ENCODE measurements around the gene EFHC2. TPM values are rescaled to one million over a fixed set of nuclear protein-coding genes. Genes with fewer than 3 reads are reported as not detected.
"Not testable (repeated sequence)": the region's sequence is repeated elsewhere in the genome, so short reads cannot be mapped to it uniquely, and the experiment has no call there.

Gene EFHC2
- total and polyA plus RNA-seq, 9 donors, result 0.12 to 0.60 (median 0.27) TPM; not detected in 1

- no peaks in the 10 kb centered on the region for H3K36me3 ChIP-seq (ENCODE audit: control insufficient read depth, insufficient read depth, low read length)
- DNase-seq, result no peak
- H3K27ac ChIP-seq (ENCODE audit: low read length), result no peak overlapping the region
- H3K9me3 ChIP-seq (replicated peaks; ENCODE audit: control insufficient read depth, low read depth, low read length), result no peaks in the 10 kb centered on the region
- no peaks in the 10 kb centered on the region for H3K4me1 ChIP-seq (ENCODE audit: control insufficient read depth, insufficient read depth, low read length)
- WGBS (ENCODE audit: insufficient coverage), result no CpG with 5 or more reads among the region's 5 CpGs
- peaks cover 8% of the 10 kb centered on the region for H3K27me3 ChIP-seq (ENCODE audit: control insufficient read depth, insufficient read depth, low read length)
- no peak overlapping the region for H3K4me3 ChIP-seq (ENCODE audit: low read length)
Measured at GRCh38 chrX:44261286-44261685, 82.2 kb downstream of the EFHC2 start.

- Histone ChIP-seq H3K4me3 (ENCODE audit: low read length) (no peak overlapping the region), H3K27me3 (ENCODE audit: control insufficient read depth, insufficient read depth, low read length) (peaks cover 8% of the 10 kb centered on the region), H3K4me1 (ENCODE audit: control insufficient read depth, insufficient read depth, low read length) (no peaks in the 10 kb centered on the region), H3K27ac (ENCODE audit: low read length) (no peak overlapping the region), H3K9me3 (replicated peaks; ENCODE audit: control insufficient read depth, low read depth, low read length) (no peaks in the 10 kb centered on the region), H3K36me3 (ENCODE audit: control insufficient read depth, insufficient read depth, low read length) (no peaks in the 10 kb centered on the region)
- DNase-seq, result no peak
Measured at GRCh38 chrX:44260609-44261008, 82.9 kb downstream of the EFHC2 start.

GRCh38 chrX:44255742-44256141 is 87.7 kb downstream of the EFHC2 start:
- not testable (repeated sequence) for H3K4me3 ChIP-seq (ENCODE audit: low read length)
- no CpG with 5 or more reads among the region's 2 CpGs for WGBS (ENCODE audit: insufficient coverage)

GRCh38 chrX:44253575-44253942 is 89.9 kb downstream of the EFHC2 start:
- H3K4me1 ChIP-seq (ENCODE audit: control insufficient read depth, insufficient read depth, low read length), result no peaks in the 10 kb centered on the region
- 50% methylated on average over 3 of the region's 4 CpGs for WGBS (ENCODE audit: insufficient coverage)
- H3K4me3 ChIP-seq (ENCODE audit: low read length), result no peak overlapping the region
- peaks cover 3% of the 10 kb centered on the region for H3K27me3 ChIP-seq (ENCODE audit: control insufficient read depth, insufficient read depth, low read length)
- DNase-seq, result no peak
- no peaks in the 10 kb centered on the region for H3K9me3 ChIP-seq (replicated peaks; ENCODE audit: control insufficient read depth, low read depth, low read length)
- H3K36me3 ChIP-seq (ENCODE audit: control insufficient read depth, insufficient read depth, low read length), result no peaks in the 10 kb centered on the region
- H3K27ac ChIP-seq (ENCODE audit: low read length), result no peak overlapping the region

More at GRCh38 chrX:44255742-44256141, 87.7 kb downstream of the EFHC2 start:
- not testable (repeated sequence) for H3K27me3 ChIP-seq (ENCODE audit: control insufficient read depth, insufficient read depth, low read length); H3K4me1 ChIP-seq (ENCODE audit: control insufficient read depth, insufficient read depth, low read length); H3K9me3 ChIP-seq (replicated peaks; ENCODE audit: control insufficient read depth, low read depth, low read length); H3K36me3 ChIP-seq (ENCODE audit: control insufficient read depth, insufficient read depth, low read length); DNase-seq; H3K27ac ChIP-seq (ENCODE audit: low read length)

GRCh38 chrX:44252688-44253574 is 90.5 kb downstream of the EFHC2 start:
- 32% methylated on average over 10 of the region's 17 CpGs for WGBS (ENCODE audit: insufficient coverage)
- not testable (repeated sequence) for H3K4me1 ChIP-seq (ENCODE audit: control insufficient read depth, insufficient read depth, low read length); H3K27me3 ChIP-seq (ENCODE audit: control insufficient read depth, insufficient read depth, low read length); H3K27ac ChIP-seq (ENCODE audit: low read length); H3K4me3 ChIP-seq (ENCODE audit: low read length); H3K9me3 ChIP-seq (replicated peaks; ENCODE audit: control insufficient read depth, low read depth, low read length); H3K36me3 ChIP-seq (ENCODE audit: control insufficient read depth, insufficient read depth, low read length)
- peak; percentile 56 for DNase-seq

GRCh38 chrX:44247468-44247867 is 96.0 kb downstream of the EFHC2 start:
- peaks cover 10% of the 10 kb centered on the region for H3K27me3 ChIP-seq (ENCODE audit: control insufficient read depth, insufficient read depth, low read length)
- H3K36me3 ChIP-seq (ENCODE audit: control insufficient read depth, insufficient read depth, low read length), result no peaks in the 10 kb centered on the region
- H3K4me3 ChIP-seq (ENCODE audit: low read length), result no peak overlapping the region
- WGBS (ENCODE audit: insufficient coverage), result no CpG with 5 or more reads among the region's 4 CpGs
- no peaks in the 10 kb centered on the region for H3K9me3 ChIP-seq (replicated peaks; ENCODE audit: control insufficient read depth, low read depth, low read length)
- no peaks in the 10 kb centered on the region for H3K4me1 ChIP-seq (ENCODE audit: control insufficient read depth, insufficient read depth, low read length)
- DNase-seq, result no peak
- no peak overlapping the region for H3K27ac ChIP-seq (ENCODE audit: low read length)

GRCh38 chrX:44246826-44247225 is 96.6 kb downstream of the EFHC2 start:
- H3K27ac ChIP-seq (ENCODE audit: low read length), result no peak overlapping the region
- peaks cover 10% of the 10 kb centered on the region for H3K27me3 ChIP-seq (ENCODE audit: control insufficient read depth, insufficient read depth, low read length)
- H3K9me3 ChIP-seq (replicated peaks; ENCODE audit: control insufficient read depth, low read depth, low read length), result no peaks in the 10 kb centered on the region
- H3K4me3 ChIP-seq (ENCODE audit: low read length), result no peak overlapping the region
- no CpG with 5 or more reads among the region's 2 CpGs for WGBS (ENCODE audit: insufficient coverage)
- no peaks in the 10 kb centered on the region for H3K36me3 ChIP-seq (ENCODE audit: control insufficient read depth, insufficient read depth, low read length)
- H3K4me1 ChIP-seq (ENCODE audit: control insufficient read depth, insufficient read depth, low read length), result no peaks in the 10 kb centered on the region
- DNase-seq, result no peak

GRCh38 chrX:44245733-44246132 is 97.7 kb downstream of the EFHC2 start:
- Histone ChIP-seq H3K9me3 (replicated peaks; ENCODE audit: control insufficient read depth, low read depth, low read length) (no peaks in the 10 kb centered on the region), H3K27me3 (ENCODE audit: control insufficient read depth, insufficient read depth, low read length) (peaks cover 12% of the 10 kb centered on the region), H3K4me3 (ENCODE audit: low read length) (no peak overlapping the region), H3K27ac (ENCODE audit: low read length) (no peak overlapping the region), H3K4me1 (ENCODE audit: control insufficient read depth, insufficient read depth, low read length) (no peaks in the 10 kb centered on the region), H3K36me3 (ENCODE audit: control insufficient read depth, insufficient read depth, low read length) (no peaks in the 10 kb centered on the region)
- 81% methylated on average over 5 of the region's 7 CpGs for WGBS (ENCODE audit: insufficient coverage)
- no peak for DNase-seq

GRCh38 chrX:44244008-44244407 is 99.5 kb downstream of the EFHC2 start:
- Histone ChIP-seq H3K27me3 (ENCODE audit: control insufficient read depth, insufficient read depth, low read length) (peaks cover 11% of the 10 kb centered on the region), H3K36me3 (ENCODE audit: control insufficient read depth, insufficient read depth, low read length) (no peaks in the 10 kb centered on the region), H3K9me3 (replicated peaks; ENCODE audit: control insufficient read depth, low read depth, low read length) (no peaks in the 10 kb centered on the region), H3K4me3 (ENCODE audit: low read length) (no peak overlapping the region), H3K4me1 (ENCODE audit: control insufficient read depth, insufficient read depth, low read length) (no peaks in the 10 kb centered on the region), H3K27ac (ENCODE audit: low read length) (no peak overlapping the region)
- no CpG with 5 or more reads among the region's 1 CpG for WGBS (ENCODE audit: insufficient coverage)
- peak; percentile 31 for DNase-seq

GRCh38 chrX:44241546-44241945 is 101.9 kb downstream of the EFHC2 start:
- H3K9me3 ChIP-seq (replicated peaks; ENCODE audit: control insufficient read depth, low read depth, low read length), result no peaks in the 10 kb centered on the region
- no peak overlapping the region for H3K4me3 ChIP-seq (ENCODE audit: low read length)
- WGBS (ENCODE audit: insufficient coverage), result no CpG with 5 or more reads among the region's 4 CpGs
- H3K36me3 ChIP-seq (ENCODE audit: control insufficient read depth, insufficient read depth, low read length), result no peaks in the 10 kb centered on the region
- H3K27me3 ChIP-seq (ENCODE audit: control insufficient read depth, insufficient read depth, low read length), result peaks cover 8% of the 10 kb centered on the region
- H3K27ac ChIP-seq (ENCODE audit: low read length), result no peak overlapping the region
- no peak for DNase-seq
- H3K4me1 ChIP-seq (ENCODE audit: control insufficient read depth, insufficient read depth, low read length), result no peaks in the 10 kb centered on the region

All from muscle of leg (tissue), 11 donors.